ENCODE data around the gene MTUS2. TPM values are rescaled to one million over a fixed set of nuclear protein-coding genes. Genes with fewer than 3 reads are reported as not detected.

Gene MTUS2
- total and polyA plus RNA-seq, 7 experiments from 2014 or later: 0.05 to 0.83 TPM; not detected in 5

DNA sequence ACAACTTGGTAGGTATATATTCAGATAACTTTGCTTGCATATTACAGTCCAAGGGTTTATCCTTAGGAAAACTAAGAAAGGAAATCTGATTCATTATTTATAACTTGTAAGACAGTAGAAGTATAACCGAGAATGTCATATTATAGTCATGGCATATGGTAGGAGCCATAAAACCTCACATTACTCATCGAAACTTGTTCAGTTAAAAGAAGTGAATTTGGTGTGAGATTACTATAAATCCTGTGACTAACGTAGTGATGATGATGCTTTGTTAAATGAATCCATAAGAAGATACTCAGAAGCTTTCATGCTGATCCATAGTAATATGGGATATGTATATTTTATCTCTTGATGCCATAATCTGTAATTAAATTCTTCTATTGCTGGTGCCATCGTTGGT, 57.3 kb downstream of the MTUS2 start:
- H3K9me3 Mint-ChIP-seq: peaks cover 0 to 23% (median 8%) of the 10 kb centered on the region in 11 donors
- H3K27me3 ChIP-seq (ENCODE audit: control insufficient read depth in 2 of 2, insufficient read depth in 2 of 2, low read length in 2 of 2): no peaks in the 10 kb centered on the region
- H3K4me3 ChIP-seq (ENCODE audit: low read length): no peak overlapping the region
- H3K4me1 Mint-ChIP-seq: no peaks in the 10 kb centered on the region
- no peak overlapping the region for H3K27ac ChIP-seq (ENCODE audit: low read depth, low read length)
- POLR2A ChIA-PET: no interaction called here
- intact Hi-C loops (cut with micrococcal nuclease): no loop called here
- no peaks in the 10 kb centered on the region for H3K4me1 ChIP-seq (ENCODE audit: control insufficient read depth in 2 of 2, insufficient read depth in 2 of 2, low read length in 2 of 2)
- H3K4me3 Mint-ChIP-seq: no peak overlapping the region
- DNase-seq (no peak), ATAC-seq (no peak)
- H3K9me3 ChIP-seq (ENCODE audit: control insufficient read depth in 2 of 3, low read length in 3 of 3): peaks cover 0 to 7% (median 0%) of the 10 kb centered on the region in 3 experiments
- H3K36me3 Mint-ChIP-seq: peaks cover 0 to 2% (median 0%) of the 10 kb centered on the region in 5 donors
- no peak overlapping the region for H3K27ac Mint-ChIP-seq
- no peaks in the 10 kb centered on the region for H3K36me3 ChIP-seq (ENCODE audit: control insufficient read depth in 2 of 3, insufficient read depth in 3 of 3, low read length in 3 of 3)
- H3K27me3 Mint-ChIP-seq: peaks cover 0 to 23% (median 8%) of the 10 kb centered on the region in 5 donors
- CTCF ChIA-PET: no interaction called here

DNA sequence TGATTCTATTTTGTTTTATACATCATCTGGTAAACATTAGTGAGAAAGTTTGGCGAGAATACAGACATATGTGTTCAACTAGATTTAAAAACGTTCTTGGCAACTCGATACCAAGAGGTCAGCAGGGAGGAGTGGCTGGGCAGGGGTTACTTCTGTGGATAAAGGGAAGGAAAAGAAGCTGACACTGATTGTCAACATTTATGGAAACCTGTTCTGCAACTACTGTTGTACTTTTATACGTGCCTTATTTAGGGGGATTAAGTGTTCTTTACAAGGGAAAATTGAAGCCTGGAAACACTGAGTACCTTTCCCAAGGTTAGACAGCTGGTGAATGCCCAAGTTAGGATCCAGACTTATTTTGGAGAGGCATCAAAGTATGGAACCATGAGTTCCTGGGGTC, 65.0 kb downstream of the MTUS2 start:
- ChIA-PET CTCF (no interaction called here), POLR2A (no interaction called here)
- Histone ChIP-seq H3K27ac (ENCODE audit: low read depth, low read length) (no peak overlapping the region), H3K36me3 (ENCODE audit: control insufficient read depth in 2 of 3, insufficient read depth in 3 of 3, low read length in 3 of 3) (no peaks in the 10 kb centered on the region), H3K4me3 (ENCODE audit: low read length) (no peak overlapping the region), H3K4me1 (ENCODE audit: control insufficient read depth in 2 of 2, insufficient read depth in 2 of 2, low read length in 2 of 2) (no peaks in the 10 kb centered on the region), H3K9me3 (ENCODE audit: control insufficient read depth in 2 of 3, low read length in 3 of 3) (no peaks in the 10 kb centered on the region), H3K27me3 (ENCODE audit: control insufficient read depth in 2 of 2, insufficient read depth in 2 of 2, low read length in 2 of 2) (no peaks in the 10 kb centered on the region)
- Mint-ChIP-seq H3K4me1 (no peaks in the 10 kb centered on the region), H3K27me3 (peaks cover 0 to 9% (median 3%) of the 10 kb centered on the region in 5 donors), H3K27ac (no peak overlapping the region), H3K36me3 (no peaks in the 10 kb centered on the region), H3K4me3 (no peak overlapping the region), H3K9me3 (peaks cover 0 to 5% (median 0%) of the 10 kb centered on the region in 11 donors)
- intact Hi-C loops (cut with micrococcal nuclease): no loop called here
- no peak for ATAC-seq
- no peak for DNase-seq

- no peak for ATAC-seq
- no peaks in the 10 kb centered on the region for H3K4me1 Mint-ChIP-seq
- intact Hi-C loops (cut with micrococcal nuclease): no loop called here
- H3K36me3 Mint-ChIP-seq: no peaks in the 10 kb centered on the region
- H3K4me1 ChIP-seq (ENCODE audit: control insufficient read depth in 2 of 2, insufficient read depth in 2 of 2, low read length in 2 of 2): no peaks in the 10 kb centered on the region
- no peak for DNase-seq
- no peaks in the 10 kb centered on the region for H3K9me3 ChIP-seq (ENCODE audit: control insufficient read depth in 2 of 3, low read length in 3 of 3)
- H3K27me3 ChIP-seq (ENCODE audit: control insufficient read depth in 2 of 2, insufficient read depth in 2 of 2, low read length in 2 of 2): no peaks in the 10 kb centered on the region
- CTCF ChIA-PET: no interaction called here
- no peaks in the 10 kb centered on the region for H3K36me3 ChIP-seq (ENCODE audit: control insufficient read depth in 2 of 3, insufficient read depth in 3 of 3, low read length in 3 of 3)
- H3K4me3 Mint-ChIP-seq: no peak overlapping the region
- no peak overlapping the region for H3K4me3 ChIP-seq (ENCODE audit: low read length)
- POLR2A ChIA-PET: no interaction called here
- H3K27ac ChIP-seq (ENCODE audit: low read depth, low read length): no peak overlapping the region
- H3K27me3 Mint-ChIP-seq: peaks cover 0 to 23% (median 15%) of the 10 kb centered on the region in 5 donors
- no peak overlapping the region for H3K27ac Mint-ChIP-seq
- peaks cover 0 to 8% (median 0%) of the 10 kb centered on the region in 11 donors for H3K9me3 Mint-ChIP-seq
Observed at GRCh38 chr13:28889086-28889732, 69.1 kb downstream of the MTUS2 start.

DNA sequence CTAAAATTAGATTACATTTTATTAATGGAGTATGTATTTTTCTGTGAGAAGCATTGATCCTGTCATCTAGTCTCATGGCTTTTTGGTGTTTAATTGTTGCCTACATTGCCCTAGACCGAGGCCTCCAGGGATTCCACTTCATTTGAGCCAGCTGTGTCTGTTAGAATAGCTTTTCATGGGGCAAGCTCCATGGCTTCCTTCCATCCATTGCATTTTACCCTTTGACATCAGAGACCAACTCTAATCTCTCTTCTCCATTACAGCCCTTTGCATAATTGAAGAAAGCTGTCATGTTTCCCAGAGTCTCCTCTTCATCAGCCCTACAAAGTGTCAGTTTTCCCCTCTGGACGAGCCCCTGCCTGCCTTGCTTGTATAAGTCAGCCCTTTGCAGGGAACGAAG, 70.6 kb downstream of the MTUS2 start:
- H3K27ac Mint-ChIP-seq: no peak overlapping the region
- Histone ChIP-seq H3K36me3 (ENCODE audit: control insufficient read depth in 2 of 3, insufficient read depth in 3 of 3, low read length in 3 of 3) (no peaks in the 10 kb centered on the region), H3K4me3 (ENCODE audit: low read length) (no peak overlapping the region), H3K4me1 (ENCODE audit: control insufficient read depth in 2 of 2, insufficient read depth in 2 of 2, low read length in 2 of 2) (no peaks in the 10 kb centered on the region), H3K27me3 (ENCODE audit: control insufficient read depth in 2 of 2, insufficient read depth in 2 of 2, low read length in 2 of 2) (no peaks in the 10 kb centered on the region), H3K27ac (ENCODE audit: low read depth, low read length) (no peak overlapping the region), H3K9me3 (ENCODE audit: control insufficient read depth in 2 of 3, low read length in 3 of 3) (no peaks in the 10 kb centered on the region)
- peaks cover 0 to 8% (median 0%) of the 10 kb centered on the region in 11 donors for H3K9me3 Mint-ChIP-seq
- H3K4me3 Mint-ChIP-seq: no peak overlapping the region
- DNase-seq (no peak), ATAC-seq (no peak)
- peaks cover 0 to 23% (median 22%) of the 10 kb centered on the region in 5 donors for H3K27me3 Mint-ChIP-seq
- intact Hi-C loops (cut with micrococcal nuclease): no loop called here
- ChIA-PET CTCF (no interaction called here), POLR2A (no interaction called here)
- H3K36me3 Mint-ChIP-seq: no peaks in the 10 kb centered on the region
- H3K4me1 Mint-ChIP-seq: no peaks in the 10 kb centered on the region

DNA sequence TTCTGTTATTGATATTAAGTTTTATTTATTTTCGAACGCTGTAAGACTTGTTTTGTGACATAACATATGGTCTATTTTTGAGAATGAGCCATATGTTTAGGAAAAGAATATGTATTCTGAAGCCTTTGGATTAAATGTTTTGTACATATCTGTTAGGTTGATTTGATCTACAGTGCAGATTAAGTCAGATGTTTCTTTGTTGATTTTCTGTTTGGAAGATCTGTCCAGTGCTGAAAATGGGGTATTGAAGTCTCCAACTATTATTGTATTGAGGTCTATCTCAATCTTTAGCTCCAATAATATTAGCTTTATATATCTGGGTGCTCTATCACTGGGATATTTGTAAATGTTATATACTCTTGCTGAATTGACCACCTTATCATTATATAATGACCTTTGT, 97.9 kb downstream of the MTUS2 start:
- H3K4me3 Mint-ChIP-seq: no peak overlapping the region
- Histone ChIP-seq H3K4me1 (ENCODE audit: control insufficient read depth in 2 of 2, insufficient read depth in 2 of 2, low read length in 2 of 2) (no peaks in the 10 kb centered on the region), H3K36me3 (ENCODE audit: control insufficient read depth in 2 of 3, insufficient read depth in 3 of 3, low read length in 3 of 3) (no peaks in the 10 kb centered on the region), H3K4me3 (ENCODE audit: low read length) (no peak overlapping the region), H3K27ac (ENCODE audit: low read depth, low read length) (no peak overlapping the region), H3K27me3 (ENCODE audit: control insufficient read depth in 2 of 2, insufficient read depth in 2 of 2, low read length in 2 of 2) (no peaks in the 10 kb centered on the region), H3K9me3 (ENCODE audit: control insufficient read depth in 2 of 3, low read length in 3 of 3) (peaks cover 0 to 11% (median 0%) of the 10 kb centered on the region in 3 experiments)
- DNase-seq (no peak), ATAC-seq (no peak)
- peaks cover 19 to 84% (median 24%) of the 10 kb centered on the region in 11 donors for H3K9me3 Mint-ChIP-seq
- peaks cover 0 to 26% (median 9%) of the 10 kb centered on the region in 5 donors for H3K27me3 Mint-ChIP-seq
- intact Hi-C loops (cut with micrococcal nuclease): no loop called here
- H3K36me3 Mint-ChIP-seq: peaks cover 0 to 7% (median 0%) of the 10 kb centered on the region in 5 donors
- no peaks in the 10 kb centered on the region for H3K4me1 Mint-ChIP-seq
- POLR2A ChIA-PET: no interaction called here
- no peak overlapping the region for H3K27ac Mint-ChIP-seq
- CTCF ChIA-PET: no interaction called here

DNA sequence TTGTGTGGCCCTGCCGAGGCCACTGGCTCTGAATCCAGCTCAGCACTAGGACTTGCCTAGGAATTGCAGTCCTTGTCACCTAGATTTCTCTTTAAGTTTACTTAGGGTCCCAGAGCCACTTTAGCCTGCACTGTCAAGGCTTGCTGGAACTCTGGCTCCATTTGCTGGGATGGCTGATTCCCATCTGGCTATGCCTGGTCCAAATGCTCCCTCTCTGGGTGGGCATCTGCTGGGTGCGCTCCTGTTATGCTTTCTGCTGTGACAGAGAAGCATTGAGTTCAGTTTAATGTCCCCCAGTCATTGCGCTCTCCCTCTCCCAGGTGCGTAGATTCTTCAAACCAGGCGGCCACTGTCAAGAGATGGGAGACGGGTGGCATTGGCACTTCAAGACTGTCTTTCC, 102.2 kb downstream of the MTUS2 start:
- intact Hi-C loops (cut with micrococcal nuclease): no loop called here
- H3K36me3 ChIP-seq (ENCODE audit: control insufficient read depth in 2 of 3, insufficient read depth in 3 of 3, low read length in 3 of 3): no peaks in the 10 kb centered on the region
- DNase-seq: no peak
- ATAC-seq: no peak
- H3K4me3 ChIP-seq (ENCODE audit: low read length): no peak overlapping the region
- peaks cover 0 to 3% (median 0%) of the 10 kb centered on the region in 5 donors for H3K36me3 Mint-ChIP-seq
- ChIA-PET POLR2A (no interaction called here), CTCF (no interaction called here)
- no peaks in the 10 kb centered on the region for H3K4me1 Mint-ChIP-seq
- no peaks in the 10 kb centered on the region for H3K4me1 ChIP-seq (ENCODE audit: control insufficient read depth in 2 of 2, insufficient read depth in 2 of 2, low read length in 2 of 2)
- peaks cover 0 to 42% (median 9%) of the 10 kb centered on the region in 5 donors for H3K27me3 Mint-ChIP-seq
- no peak overlapping the region for H3K4me3 Mint-ChIP-seq
- no peaks in the 10 kb centered on the region for H3K27me3 ChIP-seq (ENCODE audit: control insufficient read depth in 2 of 2, insufficient read depth in 2 of 2, low read length in 2 of 2)
- peaks cover 5 to 46% (median 13%) of the 10 kb centered on the region in 11 donors for H3K9me3 Mint-ChIP-seq
- H3K9me3 ChIP-seq (ENCODE audit: control insufficient read depth in 2 of 3, low read length in 3 of 3): peaks cover 0 to 11% (median 0%) of the 10 kb centered on the region in 3 experiments
- no peak overlapping the region for H3K27ac Mint-ChIP-seq
- H3K27ac ChIP-seq (ENCODE audit: low read depth, low read length): no peak overlapping the region

- Histone ChIP-seq H3K4me1 (ENCODE audit: control insufficient read depth in 2 of 2, insufficient read depth in 2 of 2, low read length in 2 of 2) (no peaks in the 10 kb centered on the region), H3K4me3 (ENCODE audit: low read length) (no peak overlapping the region), H3K36me3 (ENCODE audit: control insufficient read depth in 2 of 3, insufficient read depth in 3 of 3, low read length in 3 of 3) (no peaks in the 10 kb centered on the region), H3K27me3 (ENCODE audit: control insufficient read depth in 2 of 2, insufficient read depth in 2 of 2, low read length in 2 of 2) (no peaks in the 10 kb centered on the region), H3K9me3 (ENCODE audit: control insufficient read depth in 2 of 3, low read length in 3 of 3) (no peaks in the 10 kb centered on the region), H3K27ac (ENCODE audit: low read depth, low read length) (no peak overlapping the region)
- POLR2A ChIA-PET: no interaction called here
- no peak for DNase-seq
- CTCF ChIA-PET: interaction anchor here (0.7 kb wide), 1 partner anchor 10 kb away, joined by 5 read pairs; no protein-coding TSS in a partner anchor
- intact Hi-C loops (cut with micrococcal nuclease): no loop called here
- Mint-ChIP-seq H3K36me3 (no peaks in the 10 kb centered on the region), H3K27ac (no peak overlapping the region), H3K4me1 (no peaks in the 10 kb centered on the region), H3K27me3 (peaks cover 0 to 5% (median 4%) of the 10 kb centered on the region in 5 donors), H3K9me3 (peaks cover 0 to 4% (median 0%) of the 10 kb centered on the region in 11 donors), H3K4me3 (no peak overlapping the region)
- no peak for ATAC-seq
Observed at GRCh38 chr13:28935104-28935503, 115.0 kb downstream of the MTUS2 start.
